Retina (tissue), 1 donor: ENCODE measurements around the gene GNG14.
A peak's percentile ranks its signal among the peaks of the same experiment; 100 is the strongest.
"Not testable (repeated sequence)": the region's sequence is repeated elsewhere in the genome, so short reads cannot be mapped to it uniquely, and the experiment has no call there.

ENCODE experiments used
- DNase-seq: peaks from one replicate; pipeline ENCODE4 v3.0.0-alpha.2; 2016

Gene GNG14

DNA sequence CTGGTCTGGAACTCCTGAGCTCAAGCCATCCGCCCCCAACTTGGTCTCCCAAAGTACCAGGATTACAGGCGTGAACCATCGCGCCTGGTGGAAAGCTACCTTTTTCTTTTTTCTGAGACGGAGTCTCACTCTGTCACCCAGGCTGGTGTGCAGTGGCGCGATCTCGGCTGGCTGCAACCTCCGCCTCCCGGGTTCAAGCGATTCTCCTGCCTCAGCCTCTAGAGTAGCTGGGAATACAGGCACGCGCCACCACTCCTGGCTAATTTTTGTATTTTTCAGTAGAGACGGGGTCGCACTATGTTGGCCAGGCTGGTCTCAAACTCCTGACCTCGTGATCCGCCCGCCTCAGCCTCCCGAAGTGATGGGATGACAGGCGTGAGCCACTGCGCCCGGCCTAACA, 9.6 kb downstream of the GNG14 start:
- DNase-seq: not testable (repeated sequence)

DNA sequence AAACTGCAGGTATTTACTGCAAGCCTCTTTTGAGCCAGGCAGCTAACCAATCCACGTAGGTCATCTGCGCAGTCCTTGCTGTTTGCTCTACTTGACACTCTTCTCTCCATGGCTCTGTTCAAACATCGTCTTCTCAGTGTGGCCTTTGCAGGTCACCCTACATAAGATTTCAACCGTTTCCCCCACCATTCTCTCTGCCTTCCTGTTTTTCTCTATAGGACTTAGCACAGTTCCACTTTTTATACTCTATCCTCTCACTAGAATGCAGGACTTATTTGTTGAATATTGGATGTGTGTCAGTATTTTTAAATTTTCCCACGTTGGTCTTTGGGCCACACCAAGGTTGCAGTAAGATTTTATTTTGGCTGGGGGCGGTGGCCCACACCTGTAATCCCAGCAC, 10.3 kb downstream of the GNG14 start:
- DNase-seq: no peak

DNA sequence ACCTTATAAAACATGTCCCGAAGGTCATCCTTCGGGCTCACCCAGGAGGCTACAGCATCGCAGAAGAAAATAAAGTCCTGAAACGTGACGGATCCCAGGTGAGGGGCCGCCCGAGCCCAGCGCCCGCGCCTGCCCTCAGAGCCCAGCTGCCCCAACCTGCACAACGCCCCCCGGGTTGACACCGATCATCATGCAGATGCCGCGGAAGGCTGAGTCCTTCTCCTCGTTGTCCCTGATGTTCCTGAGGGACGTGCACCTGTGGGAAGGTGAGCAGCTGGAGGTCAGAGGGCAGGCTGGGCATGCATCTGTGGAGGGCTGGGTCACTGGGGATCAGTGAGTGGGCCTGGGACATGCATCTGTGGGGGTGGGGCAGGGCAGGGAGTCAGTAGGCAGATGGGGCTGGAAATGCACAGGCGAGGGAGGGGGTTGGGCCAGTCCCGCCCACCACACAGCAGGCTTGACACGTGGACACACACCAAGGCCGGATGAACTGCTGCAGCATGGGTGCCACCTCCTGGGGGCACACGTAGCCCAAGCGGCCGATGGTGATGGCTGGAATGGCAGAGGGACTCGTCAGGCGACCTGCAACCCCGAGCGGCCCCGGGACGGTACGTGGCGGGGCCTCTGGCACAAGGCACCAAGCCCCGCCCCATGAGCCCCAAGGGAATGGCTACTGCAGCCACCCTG, 13.9 kb downstream of the GNG14 start:
- no peak for DNase-seq

DNA sequence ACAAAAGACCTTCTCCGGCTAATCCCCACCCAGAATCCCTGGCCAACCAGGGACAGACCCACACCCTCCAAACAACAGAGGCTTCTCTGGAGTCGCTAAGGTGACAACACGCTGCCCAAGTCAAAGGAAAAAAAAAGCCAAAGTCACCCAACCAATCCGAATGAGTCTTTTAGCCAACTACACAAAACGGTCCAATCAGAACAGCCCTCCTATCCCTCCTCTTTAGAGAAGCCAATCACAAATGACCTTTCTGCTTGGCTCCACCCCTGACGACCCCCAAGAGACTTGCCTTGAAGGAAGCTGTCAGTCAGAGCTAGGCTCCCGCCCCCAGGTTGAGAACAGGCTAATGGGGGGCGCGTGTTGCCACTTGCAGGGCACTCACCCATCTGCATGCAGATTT, 15.2 kb downstream of the GNG14 start:
- peak; percentile 59 for DNase-seq

DNA sequence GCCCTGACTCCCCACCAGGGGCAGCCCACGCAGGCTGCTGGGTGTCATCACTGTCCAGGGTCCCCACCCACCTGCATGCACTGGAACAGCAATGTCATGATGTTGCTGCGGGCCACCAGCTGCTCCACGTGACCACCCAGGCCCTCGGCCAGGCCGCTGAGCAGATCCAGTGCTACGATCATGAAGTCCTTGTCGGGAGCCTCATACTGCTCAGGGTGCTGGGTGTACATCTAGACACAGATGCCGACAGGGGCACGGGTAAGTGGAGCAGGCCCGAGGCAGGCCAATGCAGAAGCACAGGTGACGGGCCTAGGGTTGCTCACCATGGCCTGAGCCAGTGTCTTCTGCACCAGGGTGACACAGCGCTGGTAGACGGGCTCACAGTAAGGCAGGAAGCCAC, 17.4 kb downstream of the GNG14 start:
- DNase-seq: no peak

DNA sequence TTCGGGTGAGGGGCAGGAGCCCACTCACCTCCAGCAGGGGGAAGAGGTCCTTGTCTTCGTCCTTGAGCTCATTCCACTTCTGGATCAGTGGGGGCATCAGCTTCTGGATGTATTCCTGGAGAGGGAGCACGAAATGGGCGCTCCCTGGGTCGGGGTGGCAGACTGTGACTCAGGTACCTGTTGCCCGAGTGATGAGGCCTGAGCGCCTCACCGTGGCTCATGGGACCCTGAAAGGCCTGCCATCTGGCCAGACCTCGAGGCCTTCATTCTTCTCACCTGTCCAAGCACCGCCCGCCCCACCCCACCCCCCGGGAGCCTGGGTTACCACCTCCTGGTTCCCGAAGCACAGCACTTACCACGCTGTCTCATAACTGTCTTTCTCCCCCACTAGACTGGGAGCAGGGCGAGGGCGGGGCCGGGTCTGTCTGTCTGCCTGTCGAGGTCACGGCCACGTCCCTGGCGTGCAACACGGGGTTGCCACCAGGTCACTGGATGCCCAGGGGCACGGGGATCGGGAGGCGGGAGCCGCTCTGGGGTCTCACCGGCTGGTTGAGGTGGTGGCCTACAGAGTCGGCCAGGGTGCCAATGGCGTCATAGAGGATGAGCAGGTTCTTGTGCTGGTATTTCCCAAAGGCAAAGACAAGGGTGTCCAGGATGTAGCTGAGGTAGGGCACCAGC, 18.0 kb downstream of the GNG14 start:
- DNase-seq: no peak

DNA sequence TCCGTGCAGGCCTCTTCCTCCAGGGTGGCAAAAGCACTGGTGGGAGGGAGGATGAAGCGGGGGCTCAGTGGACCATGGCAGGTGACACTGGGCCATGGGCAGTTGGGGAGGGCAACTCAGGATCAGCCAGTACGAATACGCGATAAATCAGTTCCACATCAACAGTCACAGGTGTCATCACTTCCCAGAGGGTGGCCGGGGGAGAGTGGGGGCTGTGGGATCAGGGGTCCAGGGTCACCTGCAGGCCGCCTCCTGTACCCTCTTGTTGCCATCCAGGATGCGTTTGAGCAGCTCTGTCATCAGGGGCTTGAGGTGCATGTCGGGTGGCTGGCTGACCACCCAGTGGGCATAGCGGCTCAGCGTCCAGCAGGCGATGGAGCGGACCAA, 18.5 kb downstream of the GNG14 start:
- DNase-seq: no peak

DNA sequence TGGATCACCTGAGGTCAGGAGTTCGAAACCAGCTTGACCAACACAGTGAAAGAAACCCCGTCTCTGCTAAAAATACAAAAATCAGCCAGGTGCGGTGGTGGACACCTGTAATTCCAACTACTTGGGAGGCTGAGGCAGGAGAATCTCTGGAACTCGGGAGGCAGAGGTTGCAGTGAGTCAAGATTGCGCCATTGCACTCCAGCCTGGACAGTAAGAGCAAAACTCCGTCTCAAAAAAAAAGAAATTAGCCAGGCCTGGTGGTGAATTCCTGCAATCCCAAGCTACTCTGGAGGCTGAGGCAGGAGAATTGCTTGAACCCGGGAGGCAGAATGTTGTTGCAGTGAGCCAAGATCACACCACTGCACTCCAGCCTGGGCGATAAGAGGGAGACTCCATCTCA, 20.8 kb downstream of the GNG14 start:
- no peak for DNase-seq

DNA sequence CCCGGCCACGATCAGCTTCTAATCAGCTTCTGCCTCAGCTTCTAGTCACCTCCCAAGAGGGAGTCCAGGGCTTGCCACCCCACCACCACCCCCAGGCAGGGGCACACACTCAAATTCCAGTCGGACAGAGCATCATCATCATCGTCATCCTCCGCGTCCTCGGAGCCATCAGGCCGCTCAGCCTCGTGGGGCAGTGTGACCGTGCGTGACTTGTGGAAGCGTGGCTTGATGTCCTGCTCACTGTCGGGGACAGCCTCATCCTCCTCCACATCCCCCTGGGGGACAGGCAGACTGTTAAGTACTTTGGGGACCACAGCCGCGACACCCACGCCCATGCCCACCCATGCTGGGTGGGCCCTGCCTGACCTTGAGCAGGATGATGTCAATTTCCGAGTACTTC, 23.4 kb downstream of the GNG14 start:
- DNase-seq: no peak

DNA sequence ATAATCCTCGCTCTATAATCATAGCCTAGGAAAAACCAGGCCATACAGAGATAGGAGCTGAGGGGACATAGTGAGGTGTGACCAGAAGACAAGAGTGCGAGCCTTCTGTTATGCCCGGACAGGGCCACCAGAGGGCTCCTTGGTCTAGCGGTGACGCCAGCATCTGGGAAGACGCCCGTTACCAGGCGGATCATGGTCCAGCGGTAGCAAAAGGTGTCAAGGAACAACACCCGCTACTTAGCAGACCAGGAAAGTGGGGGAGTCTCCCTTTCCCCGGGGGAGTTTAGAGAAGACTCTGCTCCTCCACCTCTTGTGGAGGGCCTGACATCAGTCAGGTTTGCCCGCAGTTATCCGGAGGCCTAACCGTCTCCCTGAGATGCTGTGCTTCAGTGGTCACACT, 24.3 kb downstream of the GNG14 start:
- DNase-seq: not testable (repeated sequence)

DNA sequence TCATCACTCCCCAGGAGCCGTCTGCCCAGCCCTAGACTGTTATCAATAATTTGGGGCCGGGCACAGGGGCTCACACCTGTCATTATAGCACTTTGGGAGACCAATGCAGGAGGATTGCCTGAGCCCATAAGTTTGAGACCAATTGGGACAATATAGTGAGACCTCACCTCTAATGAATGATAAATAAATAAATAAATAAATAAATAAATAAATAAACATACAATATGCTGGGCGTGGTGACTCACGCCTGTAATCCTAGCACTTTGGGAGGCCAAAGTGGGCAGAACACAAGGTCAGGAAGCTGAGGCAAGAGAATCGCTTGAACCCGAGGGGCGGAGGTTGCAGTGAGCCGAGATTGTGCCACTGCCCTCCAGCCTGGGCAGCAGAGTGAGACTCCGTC, 25.5 kb downstream of the GNG14 start:
- DNase-seq: not testable (repeated sequence)

DNA sequence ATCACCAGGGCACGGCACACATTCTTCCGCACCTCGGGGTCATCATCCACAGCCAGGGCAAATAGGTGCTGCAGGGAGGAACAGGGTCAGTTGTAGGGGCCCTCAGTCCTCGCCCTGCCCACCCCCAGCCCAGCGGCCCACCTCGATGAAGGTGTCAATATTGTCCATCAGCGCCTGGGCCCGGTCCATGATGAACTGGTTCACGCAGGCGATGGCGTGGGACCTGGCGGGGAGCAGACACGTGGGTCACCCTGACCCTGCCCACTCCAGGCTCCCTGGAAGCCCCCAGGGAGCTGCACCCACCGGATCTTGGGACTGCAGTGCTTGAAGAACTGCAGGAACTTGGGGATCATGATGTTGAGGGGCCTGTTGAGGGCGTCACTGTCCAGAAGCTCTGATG, 27.3 kb downstream of the GNG14 start:
- DNase-seq: no peak

DNA sequence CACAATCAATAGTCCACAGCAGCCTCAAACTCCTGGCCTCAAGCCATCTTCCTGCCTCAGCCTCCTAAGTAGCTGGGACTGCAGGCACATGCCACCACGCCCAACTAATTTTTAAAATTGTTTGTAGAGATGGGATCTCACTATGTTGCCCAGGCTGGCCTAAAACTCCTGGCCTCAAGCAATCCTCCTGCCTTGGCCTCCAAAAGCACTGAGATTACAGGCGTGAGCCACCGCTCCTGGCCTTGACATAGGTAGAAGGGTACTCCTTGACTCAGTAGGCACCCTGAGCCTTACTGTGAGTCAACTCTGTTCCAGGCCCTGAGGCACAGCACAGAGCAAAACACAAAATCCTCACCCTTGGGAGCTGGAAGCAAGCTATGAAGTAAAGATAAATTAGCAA, 28.1 kb downstream of the GNG14 start:
- DNase-seq: no peak

DNA sequence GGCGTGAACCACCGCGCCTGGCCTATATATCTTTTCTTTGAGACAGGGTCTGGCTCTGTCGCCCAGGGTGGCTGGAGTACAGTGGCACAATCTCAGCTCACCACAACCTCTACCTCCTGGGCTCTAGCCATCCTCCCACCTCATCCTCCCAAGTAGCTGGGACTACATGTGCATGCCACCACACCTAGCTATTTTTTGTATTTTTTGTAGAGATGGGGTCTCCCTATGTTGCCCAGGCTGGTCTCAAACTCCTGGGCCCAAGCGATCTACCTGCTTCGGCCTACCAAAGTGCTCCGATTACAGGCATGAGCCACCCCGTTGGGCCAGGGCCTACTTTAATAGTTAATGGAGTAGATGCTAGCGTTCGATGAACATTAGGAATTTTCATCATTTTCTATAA, 32.5 kb downstream of the GNG14 start:
- DNase-seq: no peak

DNA sequence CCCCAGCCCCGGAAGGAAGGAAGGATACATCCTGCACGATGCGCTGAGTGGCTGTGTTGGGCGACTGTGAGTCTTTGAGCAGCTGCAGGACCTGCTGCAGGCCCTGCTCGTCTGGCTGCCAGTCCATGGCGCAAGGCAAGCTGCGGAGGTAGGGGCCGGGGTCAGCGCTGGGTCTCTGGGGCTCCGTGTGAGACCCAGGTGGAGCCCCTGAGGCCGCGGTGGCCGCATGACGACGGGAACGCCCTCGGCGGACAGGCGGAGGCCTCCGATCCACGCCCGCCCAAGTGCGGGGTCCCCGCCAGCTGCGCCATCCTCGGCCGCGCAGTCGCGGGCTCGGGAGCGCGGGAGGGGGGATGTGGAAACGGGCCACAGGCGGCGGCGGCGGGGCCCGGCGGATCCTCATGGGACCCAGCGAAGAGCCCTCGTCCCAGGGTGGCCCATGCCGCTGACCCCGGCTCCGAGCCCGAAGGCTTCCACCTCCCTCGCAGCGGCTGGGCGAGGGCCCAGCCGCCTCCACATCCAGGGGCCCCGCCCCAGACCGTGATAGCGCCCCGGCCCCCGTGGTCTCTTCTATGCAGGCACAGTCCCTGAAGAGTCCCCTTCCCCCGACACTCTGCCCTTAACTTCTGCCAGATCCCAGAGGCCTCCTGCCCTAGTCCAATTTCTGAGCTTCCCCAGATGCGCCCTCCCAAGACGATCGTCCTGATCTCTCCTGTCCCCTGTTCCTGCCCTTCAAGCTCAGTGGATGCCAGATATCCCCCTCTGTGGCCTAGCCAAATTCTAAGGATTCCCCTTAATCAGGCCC, 33.3 kb downstream of the GNG14 start:
- DNase-seq: peak; percentile 59

DNA sequence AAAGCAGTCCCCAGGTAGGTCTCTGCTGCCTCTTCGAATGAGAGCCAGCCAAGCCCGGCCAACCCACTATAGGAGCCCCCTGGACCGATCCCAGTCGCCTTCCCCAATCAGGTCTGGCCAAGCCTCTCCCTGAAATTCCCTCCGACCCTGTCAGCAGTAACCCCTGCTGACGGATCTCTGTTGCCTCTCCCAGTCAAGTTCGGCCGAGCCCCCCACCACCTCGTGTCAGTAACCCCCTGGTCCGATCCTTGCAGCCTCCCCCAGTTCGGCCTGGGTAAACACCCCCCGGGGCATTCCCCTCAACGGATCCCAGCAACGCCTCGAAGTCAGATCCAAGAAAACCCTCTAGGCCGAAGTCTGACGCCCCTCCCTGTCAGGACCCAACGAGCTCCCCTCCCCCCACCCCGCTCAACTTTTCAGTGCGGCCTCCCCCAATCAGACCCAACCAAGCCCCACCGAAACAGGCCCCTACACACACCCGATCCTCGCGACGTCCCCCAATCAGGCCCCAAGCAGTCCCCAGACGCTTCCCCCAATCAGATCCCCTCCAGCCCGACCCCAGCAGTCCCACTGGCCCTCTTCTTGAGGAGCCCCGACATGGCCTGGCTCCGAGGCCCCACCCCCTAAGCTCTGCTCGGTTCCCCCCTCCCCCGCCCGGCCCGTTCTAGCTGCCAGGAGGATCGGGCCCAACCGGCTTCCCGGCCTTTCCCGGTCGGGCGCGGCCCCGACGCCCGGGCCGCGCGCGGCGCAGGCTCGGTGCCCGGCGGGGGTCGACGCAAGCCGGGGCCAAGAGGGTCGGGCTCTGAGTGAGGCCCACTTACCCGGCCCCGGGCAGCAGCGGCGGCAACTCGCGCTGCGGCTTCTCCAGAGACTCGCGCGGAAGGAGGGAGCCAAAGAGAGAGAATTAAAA, 34.1 kb downstream of the GNG14 start:
- DNase-seq: peak; percentile 55

DNA sequence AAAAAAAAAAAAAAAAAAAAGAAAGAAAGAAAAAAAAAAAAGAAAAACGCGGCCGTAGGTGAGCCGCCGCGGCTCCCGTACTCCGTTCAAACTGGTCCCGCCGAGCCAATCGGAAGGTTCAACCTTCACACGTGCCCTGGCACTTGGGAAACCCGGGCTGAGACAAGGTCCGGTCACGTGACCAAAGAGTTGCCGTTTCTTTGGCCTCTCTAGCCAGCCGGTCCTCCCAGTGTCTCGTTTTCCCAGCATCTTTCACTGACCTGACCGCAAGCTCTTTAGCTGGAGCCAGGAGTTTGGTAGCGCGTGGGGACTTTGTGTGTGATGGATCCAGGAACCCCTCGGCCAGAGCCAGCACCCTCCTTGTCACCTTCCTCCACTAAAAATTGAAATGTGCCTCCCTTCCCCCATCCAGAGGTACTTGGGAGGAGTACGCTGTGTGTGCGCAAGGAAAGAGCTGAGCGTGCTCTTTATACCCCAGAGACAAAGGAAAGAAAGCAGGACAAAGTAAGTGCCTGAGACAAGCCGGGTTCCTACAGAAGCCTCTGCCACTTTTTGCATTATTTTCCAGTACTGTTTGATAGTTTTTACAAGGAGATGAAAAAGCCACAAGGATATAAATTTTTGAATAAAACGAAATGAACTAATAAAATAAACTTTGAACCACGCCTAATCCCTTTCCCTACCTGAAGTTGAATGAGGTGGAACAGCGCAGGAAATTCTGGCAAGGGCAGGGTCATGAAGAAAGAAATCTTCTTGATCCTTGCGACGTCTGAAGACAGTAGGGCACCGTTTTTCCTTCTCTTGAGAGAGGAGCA, 35.0 kb downstream of the GNG14 start:
- DNase-seq: peak; percentile 97

DNA sequence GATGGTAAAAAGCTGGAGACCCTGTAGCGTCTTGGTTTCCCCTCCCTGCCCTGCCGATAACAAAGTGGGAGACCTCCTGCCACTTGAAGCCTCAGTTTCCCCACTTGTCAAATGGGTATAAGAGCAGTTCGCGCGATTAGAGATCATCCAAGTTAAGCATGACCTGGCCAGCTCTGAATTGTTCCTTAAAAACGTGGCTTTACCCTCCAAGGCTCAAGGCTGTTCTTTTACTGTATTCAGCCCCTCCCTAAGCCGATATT, 35.5 kb downstream of the GNG14 start:
- DNase-seq: no peak

DNA sequence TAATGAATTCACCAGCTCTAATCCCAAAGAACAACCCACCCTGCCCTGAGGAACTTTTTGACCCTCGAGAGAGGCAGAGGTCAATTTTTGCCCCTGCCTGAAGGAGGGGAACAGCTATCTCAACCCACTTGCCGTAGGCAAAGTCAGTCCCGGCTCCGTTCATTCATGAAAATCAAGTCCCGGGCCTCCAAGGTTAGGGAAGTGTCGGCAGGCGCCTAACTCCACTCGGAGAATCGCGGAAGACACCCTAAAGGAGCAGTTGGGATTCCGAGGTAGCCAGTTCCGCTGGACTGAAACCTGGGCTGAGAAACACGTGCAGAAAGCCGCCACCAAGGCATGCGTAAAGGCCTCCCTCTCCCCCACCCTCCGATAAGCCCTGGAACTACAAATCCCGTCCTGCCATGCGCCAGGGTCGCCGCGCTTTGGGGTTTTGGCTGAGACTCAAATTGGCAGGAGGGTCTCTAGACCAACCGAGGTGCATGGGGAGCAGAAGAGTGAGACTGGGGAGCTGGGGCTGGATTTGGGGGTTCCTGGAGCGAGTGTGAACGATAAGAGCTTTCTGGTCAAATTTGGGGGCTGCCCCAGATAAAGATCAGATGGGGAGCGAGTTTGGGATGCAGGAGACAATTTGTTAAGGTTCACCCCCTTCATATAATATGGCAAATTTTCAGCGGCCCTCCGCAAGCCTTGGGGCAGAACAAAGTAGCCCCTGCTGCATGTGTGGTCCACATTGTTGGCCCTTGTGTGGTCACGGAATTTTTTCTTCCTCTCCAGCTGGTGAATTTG, 36.0 kb downstream of the GNG14 start, which contains the start of gene TNPO2:
Gene TNPO2 (minus strand): TSS at position 292 of the 786 bp plus-strand sequence. CDS start 2,955 bp downstream, outside the sequence.
- DNase-seq: peak; percentile 88

DNA sequence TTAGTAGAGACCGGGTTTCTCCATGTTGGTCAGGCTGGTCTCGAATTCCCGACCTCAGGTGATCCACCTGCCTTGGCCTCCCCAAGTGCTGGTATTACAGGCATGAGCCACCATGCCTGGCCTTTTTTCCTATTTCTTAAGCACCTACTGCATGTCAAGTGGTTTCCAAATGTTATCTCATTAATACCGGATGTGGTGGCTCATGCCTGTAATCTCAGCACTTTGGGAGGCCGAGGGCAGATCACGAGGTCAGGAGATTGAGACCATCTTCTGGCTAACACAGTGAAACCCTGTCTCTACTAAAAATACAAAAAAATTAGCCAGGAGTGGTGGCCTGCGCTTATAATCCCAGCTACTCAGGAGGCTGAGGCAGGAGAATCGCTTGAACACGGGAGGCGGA, 37.8 kb downstream of the GNG14 start:
- DNase-seq: not testable (repeated sequence)

DNA sequence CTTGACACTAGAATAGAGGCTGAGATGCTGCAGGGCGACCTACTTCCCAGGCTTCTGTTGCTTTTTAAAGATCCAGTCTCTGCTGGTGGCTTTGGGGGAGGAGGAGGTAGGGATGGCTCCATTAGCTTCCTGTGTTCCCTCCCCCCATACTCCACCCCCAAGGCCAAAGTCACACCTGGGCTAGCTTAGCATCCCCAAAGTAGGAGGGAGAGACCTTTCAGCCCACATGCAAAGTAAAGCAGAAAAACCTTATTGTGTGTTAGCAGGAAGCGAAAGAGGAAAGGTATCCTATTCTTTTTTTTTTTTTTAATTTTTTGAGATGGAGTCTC, 39.2 kb downstream of the GNG14 start:
- DNase-seq: no peak
